GM10266 (cell line): Measurements from ENCODE around the gene CDC73.

ENCODE experiments used
- DNase-seq: peaks from one replicate; pipeline ENCODE4 v3.0.0; 2012; ENCODE audit errors: extremely low spot score
- CTCF ChIP-seq: IDR thresholded peaks from 2 replicates; pipeline ENCODE4 v1.5.1; 2012; ENCODE audit warnings: mild to moderate bottlenecking, low read depth; ENCODE audit not compliant: control insufficient read depth, insufficient read depth; ENCODE audit errors: missing control alignments

CDC73 gene

GRCh38 chr1:193242000-193242399 is 120.2 kb downstream of the CDC73 start:
- no peak for DNase-seq
- TF ChIP-seq CTCF, result no peak

GRCh38 chr1:193249187-193249586 is 127.4 kb downstream of the CDC73 start:
- DNase-seq, result no peak
- no peak for TF ChIP-seq CTCF

- no peak for TF ChIP-seq CTCF
- no peak for DNase-seq
Measured at GRCh38 chr1:193251950-193252349, 130.1 kb downstream of the CDC73 start.

GRCh38 chr1:193256019-193256418 is 134.2 kb downstream of the CDC73 start:
- DNase-seq, result no peak
- TF ChIP-seq CTCF, result no peak

GRCh38 chr1:193259636-193260035 is 137.8 kb downstream of the CDC73 start:
- no peak for DNase-seq
- no peak for TF ChIP-seq CTCF

- no peak for TF ChIP-seq CTCF
Measured at GRCh38 chr1:193260056-193260745, 138.4 kb downstream of the CDC73 start.

GRCh38 chr1:193260896-193261295 is 139.1 kb downstream of the CDC73 start:
- DNase-seq, result no peak
- no peak for TF ChIP-seq CTCF

More at GRCh38 chr1:193260056-193260745, 138.4 kb downstream of the CDC73 start:
- no peak for DNase-seq
